Dermis blood vessel endothelial cell (primary cell): ENCODE data around the gene ELMO1. TPM values are rescaled to one million over a fixed set of nuclear protein-coding genes. Genes with fewer than 3 reads are reported as not detected.
A peak's percentile ranks its signal among the peaks of the same experiment; 100 is the strongest.

Experiments
- DNase-seq: peaks from one replicate; pipeline ENCODE4 v3.0.0; 2010
- total RNA-seq: library from RNA; depleted of rRNA; stranded (reverse); fragments of >200 nt; gene quantifications from 2 replicates; pipeline ENCODE4 v1.2.3, GENCODE V29; 2014

ELMO1 gene
- total RNA-seq, 1 donor from 2014 or later, result 109 TPM

GRCh38 chr7:37430640-37431039 lies 18.0 kb downstream of the ELMO1 start:
- DNase-seq, result peak; percentile 62

GRCh38 chr7:37430171-37430570 lies 18.5 kb downstream of the ELMO1 start:
- DNase-seq, result peak; percentile 41

- no peak for DNase-seq
Measured at GRCh38 chr7:37429435-37429791, 19.3 kb downstream of the ELMO1 start.

GRCh38 chr7:37428681-37429434 lies 19.8 kb downstream of the ELMO1 start:
- no peak for DNase-seq

GRCh38 chr7:37427276-37427940 lies 21.3 kb downstream of the ELMO1 start:
- no peak for DNase-seq

GRCh38 chr7:37425498-37425897 lies 23.2 kb downstream of the ELMO1 start:
- no peak for DNase-seq

- DNase-seq, result no peak
Measured at GRCh38 chr7:37424995-37425394, 23.7 kb downstream of the ELMO1 start.

- DNase-seq, result no peak
Measured at GRCh38 chr7:37424521-37424920, 24.1 kb downstream of the ELMO1 start.

- no peak for DNase-seq
Measured at GRCh38 chr7:37421861-37422500, 26.7 kb downstream of the ELMO1 start.

- DNase-seq, result no peak
Measured at GRCh38 chr7:37420946-37421695, 27.5 kb downstream of the ELMO1 start.

GRCh38 chr7:37419496-37419895 lies 29.2 kb downstream of the ELMO1 start:
- no peak for DNase-seq

GRCh38 chr7:37418381-37418780 lies 30.3 kb downstream of the ELMO1 start:
- no peak for DNase-seq

GRCh38 chr7:37417107-37417474 lies 31.6 kb downstream of the ELMO1 start:
- no peak for DNase-seq

GRCh38 chr7:37416378-37417106 lies 32.1 kb downstream of the ELMO1 start:
- no peak for DNase-seq

GRCh38 chr7:37415629-37416028 lies 33.0 kb downstream of the ELMO1 start:
- DNase-seq, result no peak

- no peak for DNase-seq
Measured at GRCh38 chr7:37414352-37414983, 34.2 kb downstream of the ELMO1 start.

- no peak for DNase-seq
Measured at GRCh38 chr7:37411444-37412034, 37.1 kb downstream of the ELMO1 start.

- DNase-seq, result no peak
Measured at GRCh38 chr7:37410305-37411229, 38.1 kb downstream of the ELMO1 start.

GRCh38 chr7:37409461-37409860 lies 39.2 kb downstream of the ELMO1 start:
- DNase-seq, result no peak
